H1 (cell line): ENCODE measurements around the gene CA14. TPM values are rescaled to one million over a fixed set of nuclear protein-coding genes. Genes with fewer than 3 reads are reported as not detected.
A peak's percentile ranks its signal among the peaks of the same experiment; 100 is the strongest.

Source experiments
- ATF3 ChIP-seq: IDR thresholded peaks from 2 replicates; pipeline ENCODE4 v1.6.1; 2011; ENCODE audit warnings: low read depth, mild to moderate bottlenecking, low read length; ENCODE audit not compliant: insufficient read depth
- BRCA1 ChIP-seq: IDR thresholded peaks from 2 replicates; pipeline ENCODE4 v1.6.1; 2012; ENCODE audit warnings: low read depth, low read length, improper control_type of control experiment
- CEBPB ChIP-seq: IDR thresholded peaks from 2 replicates; pipeline ENCODE4 v1.6.1; 2012; ENCODE audit warnings: low read depth, low read length
- CHD2 ChIP-seq: IDR thresholded peaks from 2 replicates; pipeline ENCODE4 v1.6.1; 2012; ENCODE audit warnings: low read length, improper control_type of control experiment
- CREB1 ChIP-seq: IDR thresholded peaks from 2 replicates; pipeline ENCODE4 v1.6.1; 2012; ENCODE audit warnings: inconsistent platforms
- CTBP2 ChIP-seq: IDR thresholded peaks from 2 replicates; pipeline ENCODE4 v1.7.0; 2011; ENCODE audit warnings: borderline replicate concordance, mild to moderate bottlenecking, moderate library complexity, mixed read lengths, low read length; ENCODE audit not compliant: insufficient read depth, insufficient read length
- E2F6 ChIP-seq: IDR thresholded peaks from 2 replicates; pipeline ENCODE4 v1.6.1; 2012; ENCODE audit warnings: inconsistent platforms
- JUND ChIP-seq: IDR thresholded peaks from 2 replicates; pipeline ENCODE4 v1.6.1; 2011; ENCODE audit warnings: mild to moderate bottlenecking, improper control_type of control experiment, low read length
- KDM1A ChIP-seq: fragments of 200-600, 300-600 bp; sonication (generic); IDR thresholded peaks from 2 replicates; pipeline ENCODE4 v1.7.1; 2016; ENCODE audit warnings: mild to moderate bottlenecking, low read length, borderline replicate concordance
- KDM4A ChIP-seq: IDR thresholded peaks from one replicate; pipeline ENCODE4 v1.7.1; 2012; ENCODE audit warnings: low read depth, mild to moderate bottlenecking, moderate library complexity, low read length, inconsistent platforms; ENCODE audit not compliant: severe bottlenecking
- MAFK ChIP-seq: IDR thresholded peaks from 2 replicates; pipeline ENCODE4 v1.6.1; 2012; ENCODE audit warnings: low read depth, mild to moderate bottlenecking, improper control_type of control experiment, low read length
- NANOG ChIP-seq: IDR thresholded peaks from 2 replicates; pipeline ENCODE4 v1.6.1; 2011; ENCODE audit warnings: low read length, low read depth, mild to moderate bottlenecking, inconsistent platforms; ENCODE audit not compliant: insufficient read depth, poor library complexity, severe bottlenecking
- NRF1 ChIP-seq: IDR thresholded peaks from 2 replicates; pipeline ENCODE4 v1.6.1; 2011; ENCODE audit warnings: mild to moderate bottlenecking, low read depth, low read length, improper control_type of control experiment
- POLR2A ChIP-seq, 2 experiments: IDR thresholded peaks; 1 replicate in 1 of 2; 2 replicates in 1 of 2; pipeline ENCODE4 v1.6.1; 2011; ENCODE audit warnings: low read depth in 2 of 2, low read length in 2 of 2, mild to moderate bottlenecking in 2 of 2; ENCODE audit errors: control extremely low read depth in 1 of 2
- POLR2AphosphoS5 ChIP-seq: IDR thresholded peaks from 2 replicates; pipeline ENCODE4 v1.6.1; 2011; ENCODE audit warnings: low read depth, low read length
- RBBP5 ChIP-seq: IDR thresholded peaks from 2 replicates; pipeline ENCODE4 v1.7.1; 2012; ENCODE audit warnings: low read depth, mild to moderate bottlenecking, inconsistent platforms, low read length, moderate library complexity, borderline replicate concordance
- SAP30 ChIP-seq: fragments of 300-600 bp; sonication (generic); IDR thresholded peaks from 2 replicates; pipeline ENCODE4 v1.7.1; 2012; ENCODE audit warnings: low read length, moderate library complexity, mild to moderate bottlenecking, inconsistent platforms; ENCODE audit not compliant: insufficient read depth, insufficient replicate concordance
- SIN3A ChIP-seq, 2 experiments: IDR thresholded peaks in 1 of 2; conservative IDR thresholded peaks in 1 of 2; 2 replicates each; pipeline ENCODE4 v1.6.1; 2011 to 2012; ENCODE audit warnings: low read length in 2 of 2, improper control_type of control experiment in 1 of 2, low read depth in 1 of 2, mild to moderate bottlenecking in 1 of 2
- TAF1 ChIP-seq: IDR thresholded peaks from 2 replicates; pipeline ENCODE4 v1.6.1; 2011; ENCODE audit warnings: mild to moderate bottlenecking, low read depth, low read length
- TAF7 ChIP-seq: optimal IDR thresholded peaks from 2 replicates; pipeline ENCODE3; 2011; ENCODE audit warnings: low read depth, mild to moderate bottlenecking, inconsistent platforms, low read length, moderate library complexity, borderline replicate concordance
- TCF12 ChIP-seq: IDR thresholded peaks from 2 replicates; pipeline ENCODE4 v1.6.1; 2011; ENCODE audit warnings: low read depth, mild to moderate bottlenecking, low read length
- polyA plus RNA-seq, 7 experiments: library from polyadenylated mRNA; depleted of rRNA in 3 of 7; stranded (reverse) in 5 of 7; unstranded in 2 of 7; fragments of >200 nt in 5 of 7; fragments of 200-250 nt in 2 of 7; gene quantifications; 1 replicate in 5 of 7; 2 replicates in 1 of 7; 4 replicates in 1 of 7; pipeline versions ENCODE4 v1.2.1 to v1.2.3, GENCODE V29; 2011 to 2013; ENCODE audit warnings: missing spikeins in 2 of 7, mixed read lengths in 2 of 7
- total RNA-seq: library from RNA; stranded (reverse); fragmentation: NEBNext Ultra II Directional; extraction: Animal tissue kit (Norgen Biotek cat#: 25700); gene quantifications from 2 replicates; pipeline ENCODE4 v1.2.1, GENCODE V29; 2021

CA14 gene
- total and polyA plus RNA-seq, 2 of the 8 experiments (the other 6 are each of a cell fraction or from before 2014, with no cell fraction given), result 52.3 to 105 TPM

GRCh38 chr1:150257624-150258585 lies at the start of gene CA14 (continued):
- TF ChIP-seq BRCA1, result no peak
- TF ChIP-seq TAF1, result peak; percentile 55
- TF ChIP-seq POLR2A (IDR thresholded peaks at IDR 0.05; ENCODE audit: control extremely low read depth in 1 of 2, low read depth in 2 of 2, low read length in 2 of 2), result peak in 1 of 2 experiments; percentile 23; a peak in 2 of 3 replicates
- TF ChIP-seq SAP30, result peak; percentile 78
- TF ChIP-seq E2F6, result no peak
- TF ChIP-seq KDM1A, result no peak
- TF ChIP-seq TAF7, result no peak
- no peak for TF ChIP-seq MAFK
- peak; percentile 66; the same call in 1 of the 2 replicates for TF ChIP-seq RBBP5
- TF ChIP-seq POLR2AphosphoS5, result peak; percentile 66
- TF ChIP-seq NRF1, result no peak
- TF ChIP-seq NANOG, result no peak
- TF ChIP-seq CEBPB, result no peak
- TF ChIP-seq JUND, result no peak
- TF ChIP-seq CHD2, result no peak
- TF ChIP-seq KDM4A, result peak; percentile 43
- no peak for TF ChIP-seq ATF3
- 0 out of 2 replicates have a peak, but pooled peaks have one; percentile 14 for TF ChIP-seq TCF12
- TF ChIP-seq CREB1, result no peak
- peak in 1 of 2 experiments; percentile 68; a peak in 3 of 4 replicates for TF ChIP-seq SIN3A (conservative IDR thresholded peaks at IDR 0.05 in 1 of 2, IDR thresholded peaks at IDR 0.05 in 1 of 2; ENCODE audit: low read depth in 1 of 2, low read length in 2 of 2)
- peak; percentile 66 for TF ChIP-seq CTBP2
